HG03571 (cell line): ENCODE results near the gene KIF13A.
"Not testable (repeated sequence)": the region's sequence is repeated elsewhere in the genome, so short reads cannot be mapped to it uniquely, and the experiment has no call there.

ENCODE experiments used
- ATAC-seq: cut with Tn5 transposase; IDR thresholded peaks from one replicate; pipeline ENCODE4 v1.9.1; 2021; ENCODE audit not compliant: unreplicated experiment

Gene KIF13A

DNA sequence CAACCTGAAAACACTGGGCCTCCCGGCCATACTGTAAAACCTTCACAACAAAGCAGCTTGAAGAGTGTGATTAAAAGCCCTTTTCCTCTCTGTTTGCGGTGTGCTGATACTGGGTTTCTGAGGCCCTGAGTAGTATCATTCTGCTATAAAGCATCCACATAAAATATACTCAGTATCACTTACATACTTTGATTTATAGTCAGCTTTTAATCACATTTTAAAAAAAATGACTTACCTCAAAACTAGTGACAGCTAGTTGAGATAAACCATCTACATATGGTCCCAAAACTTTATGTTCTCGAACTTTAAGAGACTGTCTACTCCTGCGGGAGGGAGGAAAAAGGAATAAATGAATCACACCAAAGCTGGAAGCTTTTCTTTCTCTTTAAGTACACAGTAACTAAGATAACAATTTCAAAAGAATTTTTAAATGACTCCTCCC is 135.7 kb downstream of the KIF13A start:
- ATAC-seq: no peak

DNA sequence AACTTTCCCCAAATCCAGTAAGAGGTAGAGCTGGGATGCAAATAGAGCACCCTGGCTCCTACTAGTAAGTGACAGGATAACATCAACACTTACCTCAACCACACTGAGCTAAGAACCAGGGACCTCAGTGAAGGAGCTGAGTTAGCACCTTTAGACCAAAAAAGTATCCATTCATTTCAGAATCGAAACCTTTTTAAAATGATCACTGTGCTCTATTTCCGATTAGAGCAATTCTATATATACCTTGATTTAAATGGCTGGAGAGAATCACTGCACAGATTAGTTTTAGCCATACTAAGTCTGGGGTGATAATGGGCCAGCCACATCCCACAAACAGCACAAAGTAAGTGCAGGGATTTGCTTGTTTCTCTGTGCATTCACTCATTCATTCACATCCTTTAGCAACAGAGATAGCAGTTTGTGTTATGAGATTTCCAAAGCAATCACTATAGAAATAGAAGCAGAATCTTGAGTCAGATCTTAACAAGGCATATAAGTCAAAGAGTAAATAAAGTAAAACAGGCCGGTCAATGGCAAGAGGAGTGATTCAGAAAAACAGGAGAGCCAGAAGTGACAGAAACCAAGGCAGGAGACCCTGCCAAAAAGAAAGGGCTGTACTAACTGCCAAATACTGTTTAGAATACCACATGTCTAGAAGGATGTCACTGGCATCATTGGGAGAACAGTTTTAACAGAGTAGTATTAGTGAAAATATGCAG is 136.3 kb downstream of the KIF13A start:
- ATAC-seq: no peak

DNA sequence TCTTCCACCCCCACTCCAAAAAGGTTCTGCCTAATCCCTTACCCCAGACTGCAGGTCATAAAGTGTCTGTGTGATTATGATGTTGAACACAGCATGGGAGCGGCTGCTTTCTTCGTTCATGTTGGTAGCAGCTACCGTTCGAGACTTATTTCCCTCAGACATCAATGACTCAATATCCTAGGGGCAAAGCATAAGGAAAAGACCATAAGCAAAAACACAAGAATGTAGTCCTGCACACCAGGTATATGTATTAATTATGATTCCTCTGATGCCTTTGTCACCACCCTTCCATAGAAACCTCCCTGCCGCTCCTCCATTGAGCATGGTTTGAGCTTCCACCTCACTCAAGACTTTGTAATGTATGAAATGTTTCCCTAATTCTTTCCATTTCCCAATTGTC is 137.2 kb downstream of the KIF13A start:
- ATAC-seq: no peak

DNA sequence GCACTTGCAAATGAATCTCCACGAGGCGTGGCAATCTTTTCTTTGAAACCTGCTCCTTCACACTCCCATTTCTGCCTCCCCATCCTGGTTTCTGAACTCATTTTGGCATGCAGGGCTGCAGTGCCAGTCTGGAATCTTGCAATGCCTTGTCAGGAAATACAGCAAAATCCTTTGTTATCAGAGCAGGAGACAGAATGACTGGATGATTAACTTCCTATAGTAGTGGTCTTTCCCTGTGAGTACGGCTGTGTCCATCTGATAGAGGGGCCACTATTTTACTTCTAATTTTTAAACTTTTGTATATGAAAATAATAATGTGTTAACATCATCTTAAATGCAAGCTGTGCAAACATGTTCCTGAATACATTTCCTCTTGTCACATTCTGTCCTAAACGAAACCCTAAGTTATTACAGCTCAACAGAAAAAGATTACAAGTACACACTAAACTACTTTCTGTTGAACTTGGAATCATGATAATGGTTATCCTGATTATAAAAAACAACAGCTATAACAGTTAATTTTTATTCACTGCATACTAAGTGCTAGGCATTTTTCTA is 140.2 kb downstream of the KIF13A start:
- ATAC-seq: no peak

DNA sequence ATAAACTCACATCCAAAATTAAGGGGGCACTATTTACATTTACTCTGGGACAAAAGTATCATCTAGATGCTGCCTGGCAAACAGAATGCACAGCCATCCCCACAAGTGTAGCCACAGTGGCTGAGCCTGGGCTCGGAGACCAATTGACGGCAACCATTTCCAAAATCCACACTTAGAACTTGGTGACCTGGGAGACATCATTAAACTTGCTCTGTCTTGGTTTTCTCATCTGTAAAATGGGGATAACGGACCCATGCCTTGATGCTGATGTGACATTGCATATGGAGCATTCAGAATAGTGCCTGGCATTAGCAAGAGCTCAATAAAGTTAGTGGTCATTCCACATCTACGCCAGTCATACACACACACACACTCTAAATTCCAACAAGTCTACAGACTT is 140.7 kb downstream of the KIF13A start:
- no peak for ATAC-seq

DNA sequence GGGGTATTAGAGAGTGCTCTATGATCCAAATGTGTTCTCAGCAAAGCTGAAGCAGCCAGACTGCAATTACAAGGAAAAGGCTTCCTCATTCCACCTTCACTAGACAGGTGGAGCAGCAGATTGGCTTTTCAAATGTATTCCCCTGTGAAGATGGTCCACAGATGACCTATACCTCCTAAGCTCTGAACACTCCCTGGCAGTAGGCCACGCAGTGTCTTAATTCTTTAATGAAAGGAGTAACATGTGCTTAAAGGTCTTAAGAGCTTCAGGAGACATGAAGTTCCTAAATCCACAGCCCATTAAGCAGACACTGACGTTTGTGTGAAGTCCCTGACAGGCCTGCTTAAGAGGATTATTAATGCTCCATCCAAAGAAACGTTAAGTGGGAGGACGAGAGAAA is 141.8 kb downstream of the KIF13A start:
- no peak for ATAC-seq

DNA sequence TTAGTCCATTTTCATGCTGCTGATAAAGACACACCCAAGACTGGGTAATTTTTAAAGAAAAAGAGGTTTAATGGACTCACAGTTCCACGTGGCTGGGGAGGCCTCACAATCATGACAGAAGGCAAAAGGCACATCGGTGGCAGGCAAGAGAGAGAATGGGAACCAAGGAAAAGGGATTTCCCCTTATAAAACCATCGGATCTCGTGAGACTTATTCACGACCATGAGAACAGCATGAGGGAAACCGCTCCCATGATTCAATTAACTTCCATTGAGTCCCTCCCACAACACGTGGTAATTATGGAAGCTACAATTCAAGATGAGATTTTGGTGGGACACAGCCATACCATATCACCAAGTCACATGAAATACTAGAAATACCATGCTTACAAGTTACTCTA is 142.5 kb downstream of the KIF13A start:
- ATAC-seq: not testable (repeated sequence)

DNA sequence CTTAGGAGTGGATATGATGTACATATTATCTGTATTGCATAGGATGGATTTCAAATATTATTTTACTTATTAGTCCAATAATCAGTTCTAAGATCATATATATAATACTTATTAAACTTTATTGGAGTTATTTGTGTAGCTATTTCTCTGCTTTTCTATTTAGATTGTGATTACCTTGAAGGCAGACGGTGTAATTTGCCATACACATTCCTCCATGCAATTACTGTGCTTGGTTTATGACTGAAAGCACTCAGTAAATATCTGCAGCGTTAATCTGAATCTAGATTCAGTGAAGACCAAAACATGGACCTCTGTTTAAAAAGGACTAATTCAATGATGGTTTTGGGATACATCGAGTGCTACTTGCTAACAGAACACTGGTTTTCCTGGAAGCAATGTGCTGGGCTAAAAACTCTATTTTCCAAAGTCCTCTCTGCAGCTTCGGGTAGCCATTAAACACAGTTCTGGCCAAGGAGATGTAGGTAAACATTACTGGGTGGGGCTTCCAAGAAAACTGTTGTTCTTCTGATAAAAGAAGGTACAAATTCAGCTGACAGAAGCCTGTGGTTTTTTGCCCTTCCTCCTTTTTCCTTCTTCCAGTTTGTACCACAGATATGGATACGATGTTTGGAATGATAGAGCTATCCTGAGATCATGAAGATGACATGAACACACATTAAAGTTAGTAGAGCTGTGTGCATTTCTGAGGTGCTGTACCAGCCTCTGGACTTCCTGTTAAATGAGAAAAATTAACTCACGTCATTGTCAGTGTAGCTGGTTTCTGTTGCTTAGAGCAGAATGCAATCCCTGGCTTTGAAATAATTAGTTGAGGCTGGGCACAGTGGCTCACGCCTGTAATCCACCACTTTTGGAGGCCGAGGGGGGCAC is 144.3 kb downstream of the KIF13A start:
- no peak for ATAC-seq

DNA sequence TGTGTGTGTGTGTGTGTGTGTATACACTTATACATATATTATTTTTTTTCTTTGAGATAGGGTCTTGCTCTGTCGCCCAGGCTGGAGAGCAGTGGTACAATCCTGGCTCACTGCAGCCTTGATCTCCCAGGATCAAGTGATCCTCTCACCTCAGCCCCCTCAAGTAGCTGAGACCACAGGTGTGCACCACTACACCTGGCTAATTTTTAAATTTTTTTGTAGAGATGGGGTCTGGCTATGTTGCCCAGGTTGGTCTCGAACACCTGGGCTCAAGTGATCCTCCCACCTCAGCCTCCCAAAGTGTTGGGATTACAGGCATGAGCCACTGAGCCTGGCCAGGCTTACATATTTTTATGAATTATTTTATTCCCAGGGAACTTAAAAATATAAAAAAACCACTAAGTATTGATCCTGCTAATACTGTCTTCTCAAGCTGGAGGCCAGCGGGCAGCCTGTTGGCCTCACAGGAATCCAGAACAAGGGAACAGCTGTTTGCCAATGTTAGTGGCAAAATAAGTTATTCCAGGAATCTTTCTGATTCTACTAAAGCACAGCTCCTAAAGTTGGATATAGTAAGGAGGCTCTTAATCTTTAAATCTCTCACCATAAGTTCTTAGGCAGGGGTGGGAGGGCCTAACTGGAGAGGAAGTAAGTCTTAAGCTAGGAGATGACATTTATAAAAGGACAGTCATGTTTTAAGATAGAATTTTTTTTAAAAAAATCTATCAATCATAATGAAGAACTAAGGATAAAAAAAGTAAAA is 145.2 kb downstream of the KIF13A start:
- ATAC-seq: no peak

DNA sequence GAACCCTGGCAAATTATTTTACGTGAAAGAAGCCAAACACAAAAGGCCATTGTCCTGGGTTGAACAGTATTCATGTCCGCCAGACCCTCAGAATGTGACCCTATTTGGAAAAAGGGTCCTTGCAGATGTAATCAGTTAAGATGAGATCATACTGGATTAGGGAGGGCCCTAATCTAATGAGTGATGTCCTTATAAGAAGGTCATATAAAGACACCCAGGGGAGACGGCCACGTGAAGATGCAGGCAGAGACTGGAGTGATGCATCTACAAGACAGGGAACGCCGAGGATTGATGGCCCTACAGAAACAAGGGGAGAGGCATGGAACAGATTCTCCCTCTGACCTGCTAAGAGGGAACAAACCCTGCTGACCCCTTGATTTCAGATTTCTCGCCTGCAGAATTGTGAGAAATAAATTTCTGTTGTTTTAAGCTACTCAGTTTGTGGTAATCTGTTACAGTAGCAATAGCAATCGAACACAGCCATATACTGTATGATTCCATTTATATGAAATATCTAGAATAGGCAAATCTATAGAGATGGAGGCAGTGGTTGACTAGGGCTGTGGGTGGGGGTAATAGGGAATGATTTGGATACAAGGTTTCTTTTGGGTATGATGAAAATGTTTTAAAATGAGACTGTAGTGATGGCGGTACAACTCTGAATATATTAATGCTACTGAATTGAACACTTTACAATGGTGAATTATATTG is 147.8 kb downstream of the KIF13A start:
- ATAC-seq: no peak

DNA sequence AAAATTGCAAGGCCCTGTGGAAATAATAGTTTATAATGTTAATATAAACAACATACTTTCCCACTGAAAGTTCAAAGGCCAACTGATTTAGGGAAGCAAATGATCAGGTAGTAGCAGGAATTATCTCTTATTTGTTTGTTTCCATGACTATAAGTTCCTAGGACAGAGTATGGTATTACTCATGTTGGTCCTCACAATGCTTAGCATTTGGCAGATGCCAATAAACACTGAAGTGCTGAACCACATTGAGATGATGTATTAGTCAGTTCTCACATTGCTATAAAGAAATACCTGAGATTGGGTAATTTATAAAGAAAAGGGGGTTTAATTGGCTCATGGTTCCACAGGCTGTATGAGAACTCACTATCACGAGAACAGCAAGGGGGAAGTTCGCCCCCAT is 151.1 kb downstream of the KIF13A start:
- no peak for ATAC-seq

DNA sequence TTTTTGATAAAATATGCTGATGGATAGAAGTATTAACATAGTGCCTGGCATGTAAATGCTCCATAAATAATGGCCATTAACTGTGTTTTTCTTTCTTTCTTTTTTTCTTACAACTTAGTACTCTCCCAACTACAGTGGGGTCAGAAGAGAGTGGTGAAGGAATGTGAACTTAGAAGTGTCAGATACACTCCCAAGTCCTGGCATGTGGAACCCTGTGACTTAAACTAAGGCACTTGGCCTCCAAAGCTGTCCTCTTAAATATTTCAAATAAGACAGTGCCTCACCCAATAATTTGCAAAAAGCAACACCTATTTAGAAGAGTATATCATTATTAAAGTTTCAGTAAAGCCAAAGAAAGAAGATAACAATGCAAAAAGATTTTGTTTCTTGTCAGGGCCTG is 151.7 kb downstream of the KIF13A start:
- no peak for ATAC-seq

DNA sequence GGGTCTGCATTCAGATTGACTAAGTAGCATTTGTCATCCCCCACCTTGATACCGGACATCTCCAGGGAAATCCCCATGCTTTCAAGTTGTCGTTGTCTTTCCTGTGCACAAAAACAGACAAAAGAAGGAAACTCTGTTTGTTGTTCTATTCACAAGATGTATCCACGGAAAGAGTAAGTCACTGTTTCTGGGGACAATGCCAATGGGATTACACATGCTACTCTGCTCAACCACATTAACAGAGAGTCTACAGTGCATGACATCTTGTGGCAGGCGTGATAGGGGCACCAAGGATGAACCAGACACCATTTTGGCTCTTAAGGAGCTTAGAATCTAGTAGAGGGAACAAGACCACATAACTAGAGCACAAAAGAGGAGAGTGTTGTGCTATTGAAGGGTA is 156.3 kb downstream of the KIF13A start:
- no peak for ATAC-seq

DNA sequence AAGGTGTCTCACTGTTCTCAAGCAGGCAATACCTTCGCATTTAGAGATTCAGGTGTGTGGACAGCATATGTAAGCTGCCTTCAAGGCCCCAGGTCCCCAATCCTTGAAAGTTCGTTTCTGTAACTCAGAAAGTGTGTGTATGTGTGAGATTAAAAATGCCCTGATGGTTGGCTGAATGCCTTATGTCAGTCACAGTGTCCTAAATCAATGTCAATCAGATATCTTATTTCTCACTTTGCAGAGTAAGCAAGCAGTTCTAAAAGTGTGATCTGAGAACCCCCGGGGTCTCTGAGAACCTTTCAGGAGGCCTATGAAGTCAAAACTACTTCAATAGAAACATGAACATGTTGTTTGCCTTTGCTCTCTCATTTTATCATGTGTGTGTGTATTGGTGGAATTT is 157.5 kb downstream of the KIF13A start:
- ATAC-seq: no peak

DNA sequence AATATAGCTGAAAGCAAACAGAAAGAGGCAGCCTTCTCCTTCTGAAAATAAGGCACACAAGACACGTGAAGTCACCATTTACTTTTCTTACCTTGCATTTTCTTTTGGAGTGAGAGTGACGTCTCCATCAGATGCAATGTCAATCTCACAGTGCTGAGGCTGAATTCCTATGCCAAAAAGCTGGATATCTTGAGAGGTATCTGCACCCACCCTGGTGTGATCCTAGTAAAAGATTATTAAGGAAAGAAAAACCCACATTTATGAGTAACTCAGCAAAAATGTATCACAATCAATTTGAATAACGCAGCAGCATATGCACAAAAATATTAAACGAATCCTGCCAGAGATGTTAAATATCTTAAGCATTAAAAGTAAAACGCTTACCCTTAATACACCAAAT is 159.3 kb downstream of the KIF13A start:
- no peak for ATAC-seq

DNA sequence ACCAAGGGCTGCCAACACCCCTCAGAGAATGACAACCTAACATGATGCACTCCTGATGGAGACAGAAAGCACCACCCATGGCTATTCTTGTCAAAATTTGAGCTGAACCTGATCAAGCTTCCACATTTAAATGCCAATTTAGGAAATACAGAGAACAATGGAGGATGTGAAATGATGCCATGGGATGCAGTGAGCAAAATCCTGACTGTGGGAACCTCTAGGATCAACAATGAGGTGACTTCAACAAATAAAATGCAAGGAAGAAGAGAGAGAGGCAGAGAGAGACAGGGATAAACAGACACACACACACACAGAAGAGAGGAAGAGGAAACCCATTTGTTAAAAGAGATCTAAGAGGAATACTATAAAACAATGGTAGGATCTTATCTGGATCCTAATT is 161.1 kb downstream of the KIF13A start:
- no peak for ATAC-seq

DNA sequence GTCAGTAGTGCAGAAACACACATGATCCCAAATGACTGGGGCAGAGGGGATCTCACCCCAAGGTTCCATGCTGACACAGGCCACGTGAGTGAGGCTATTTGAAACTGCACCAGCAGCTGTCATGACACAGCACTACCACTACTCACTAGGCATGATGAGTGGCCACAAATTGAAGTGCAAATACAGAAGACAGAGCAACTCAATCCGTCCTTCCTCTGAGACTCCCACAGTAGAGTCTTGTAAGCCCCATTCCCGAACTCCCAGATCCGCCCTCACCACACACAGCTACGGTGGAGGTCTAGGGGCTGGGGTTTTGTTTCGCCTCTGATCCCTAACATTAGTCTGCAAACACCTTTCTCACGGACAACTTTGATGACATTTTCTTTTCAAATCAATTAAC is 167.4 kb downstream of the KIF13A start:
- ATAC-seq: no peak

DNA sequence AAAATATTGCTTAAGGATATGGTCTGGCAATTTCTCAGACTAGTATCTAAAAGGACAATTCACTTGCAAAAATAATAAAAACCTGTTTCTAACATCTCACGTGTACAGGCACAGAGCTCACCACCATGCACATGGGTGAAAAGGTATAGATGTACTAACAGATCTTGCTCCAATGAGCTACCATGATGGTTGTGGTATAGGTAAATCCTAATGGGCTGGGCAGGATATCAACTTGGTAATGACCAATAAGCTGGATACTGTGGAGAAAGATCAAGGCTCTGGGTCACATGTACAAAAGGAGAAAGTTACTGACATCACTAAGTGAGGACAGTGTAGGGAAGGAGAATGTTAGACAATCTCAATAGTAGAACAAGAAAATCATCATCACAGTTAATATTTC is 169.7 kb downstream of the KIF13A start:
- no peak for ATAC-seq

DNA sequence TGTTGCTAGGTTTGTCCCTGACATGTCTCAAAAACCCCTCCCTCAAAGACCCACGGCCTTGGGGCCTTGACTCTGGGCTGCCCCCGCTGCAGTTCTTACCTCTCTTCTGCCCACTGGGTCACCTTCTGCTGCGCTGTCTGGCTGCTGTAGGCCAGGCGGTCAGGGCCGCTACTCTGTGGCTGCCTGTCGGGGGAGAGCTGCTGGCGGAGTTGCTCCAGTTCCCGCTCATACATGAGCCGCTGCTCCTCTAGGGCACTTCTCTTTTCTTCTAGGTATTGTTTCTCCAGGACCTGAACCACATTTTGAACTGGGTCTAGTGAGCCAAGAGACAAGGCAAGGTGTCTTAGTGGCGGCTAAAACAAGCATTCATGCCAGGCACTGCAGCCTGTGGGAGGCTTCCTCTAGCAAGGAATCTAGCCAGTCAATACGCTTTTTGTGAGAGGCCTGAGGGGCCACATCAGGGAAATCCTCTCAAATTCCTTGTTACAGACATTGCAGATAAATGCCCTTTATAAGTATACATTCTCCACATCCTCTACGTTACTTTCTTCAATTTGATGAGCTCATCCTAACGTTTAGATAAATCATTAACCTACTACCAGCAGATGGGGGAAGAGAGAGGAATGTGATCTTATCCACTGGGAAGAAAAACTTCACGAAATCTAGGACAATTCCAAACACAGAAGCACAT is 170.4 kb downstream of the KIF13A start:
- ATAC-seq: no peak

DNA sequence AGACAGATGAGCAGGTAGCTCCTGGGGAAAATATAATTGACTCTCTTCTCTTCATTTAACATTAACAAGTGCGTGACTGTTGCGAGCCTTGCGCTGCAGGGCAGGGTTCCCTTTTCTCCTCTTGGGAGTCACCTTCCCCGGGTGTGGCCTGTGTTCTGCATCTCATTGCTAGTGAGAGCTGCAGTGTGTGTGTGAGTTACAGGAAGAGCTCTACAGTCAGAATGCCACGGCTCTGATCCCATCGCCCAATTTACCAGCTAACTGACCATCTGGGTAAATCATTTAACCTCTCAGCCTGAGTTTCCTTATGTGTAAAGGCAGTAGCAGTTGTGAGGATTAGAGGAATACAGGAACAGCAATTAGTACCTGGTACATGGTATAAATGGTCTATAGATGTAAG is 173.9 kb downstream of the KIF13A start:
- ATAC-seq: no peak
